ENCODE data around the gene NECAP2.
"Not testable (repeated sequence)": the region's sequence is repeated elsewhere in the genome, so short reads cannot be mapped to it uniquely, and the experiment has no call there.

The NECAP2 gene

DNA sequence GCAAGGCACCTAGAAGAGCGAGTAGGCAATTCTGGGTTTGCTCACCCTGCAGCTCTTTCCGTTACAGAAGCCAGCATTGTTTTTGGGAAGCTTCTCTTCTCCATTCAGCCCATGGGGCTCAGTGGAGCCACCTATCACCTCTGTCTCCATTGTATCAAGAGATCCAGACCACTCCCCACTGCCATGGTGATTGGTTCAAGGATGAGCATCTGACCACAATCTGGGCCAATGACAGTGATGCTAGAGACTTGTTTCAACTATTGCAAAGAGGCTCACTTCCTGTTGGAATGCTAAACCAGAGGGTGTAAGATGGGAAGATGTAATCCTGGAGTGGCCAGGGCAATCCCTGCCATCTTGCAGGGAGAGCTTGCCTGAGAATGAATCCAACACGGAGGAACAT is 9.9 kb upstream of the NECAP2 start:
- DNase-seq = no peak

DNA sequence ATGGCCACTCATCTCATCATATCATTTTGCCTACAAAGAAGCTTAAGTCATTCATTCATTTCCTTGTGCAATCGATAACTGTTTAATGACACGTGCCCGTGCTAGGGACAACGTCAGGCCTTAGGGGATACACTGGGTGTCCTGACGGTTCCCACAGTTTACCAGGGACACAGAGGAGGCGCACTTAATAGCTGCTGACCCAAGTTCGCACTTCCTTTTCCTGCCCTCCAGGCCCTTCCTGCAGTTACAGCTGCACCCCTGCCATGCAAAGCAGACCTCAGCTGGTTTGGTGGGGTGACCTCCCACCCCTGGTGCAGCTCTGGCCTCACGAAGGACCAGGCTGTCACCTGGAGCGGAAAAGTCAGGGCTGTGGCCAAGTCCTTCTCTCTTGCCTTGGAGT is 7.5 kb upstream of the NECAP2 start:
- DNase-seq = no peak

DNA sequence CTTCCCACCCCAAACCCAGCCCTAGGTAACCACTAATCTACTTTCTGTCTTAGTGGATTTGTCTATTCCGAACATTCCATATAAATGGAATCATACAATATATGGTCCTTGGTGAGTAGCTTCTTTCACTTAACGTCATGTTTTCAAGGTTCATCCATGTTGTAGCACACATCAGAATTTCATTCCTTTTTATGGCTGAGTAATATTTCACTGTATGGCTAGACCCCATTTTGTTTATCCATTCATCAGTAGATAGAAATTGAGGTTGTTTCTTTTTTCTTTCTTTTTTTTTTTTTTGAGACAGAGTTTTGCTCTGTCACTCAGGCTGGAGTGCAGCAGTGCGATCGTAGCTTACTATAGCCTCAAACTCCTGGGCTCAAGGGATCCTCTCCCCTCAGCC is 6.5 kb upstream of the NECAP2 start:
- DNase-seq = no peak

DNA sequence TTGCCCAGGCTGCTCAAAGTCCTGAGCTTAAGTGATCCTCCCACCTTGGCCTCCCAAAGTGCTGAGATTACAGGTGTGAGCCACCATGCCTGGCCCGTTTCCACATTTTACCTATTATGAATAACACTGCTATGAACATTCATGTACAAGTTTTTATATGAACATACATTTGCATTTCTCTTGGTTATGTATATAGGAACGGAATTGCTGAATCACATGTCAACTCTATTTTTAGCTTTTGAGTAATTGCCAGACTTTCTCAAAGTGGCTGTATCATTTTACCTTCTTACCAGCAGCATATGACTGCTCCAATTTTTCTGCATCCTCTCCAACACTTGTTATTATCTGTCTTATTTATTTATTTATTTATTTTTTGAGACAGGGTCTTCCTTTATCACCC is 6.0 kb upstream of the NECAP2 start:
- DNase-seq = no peak

DNA sequence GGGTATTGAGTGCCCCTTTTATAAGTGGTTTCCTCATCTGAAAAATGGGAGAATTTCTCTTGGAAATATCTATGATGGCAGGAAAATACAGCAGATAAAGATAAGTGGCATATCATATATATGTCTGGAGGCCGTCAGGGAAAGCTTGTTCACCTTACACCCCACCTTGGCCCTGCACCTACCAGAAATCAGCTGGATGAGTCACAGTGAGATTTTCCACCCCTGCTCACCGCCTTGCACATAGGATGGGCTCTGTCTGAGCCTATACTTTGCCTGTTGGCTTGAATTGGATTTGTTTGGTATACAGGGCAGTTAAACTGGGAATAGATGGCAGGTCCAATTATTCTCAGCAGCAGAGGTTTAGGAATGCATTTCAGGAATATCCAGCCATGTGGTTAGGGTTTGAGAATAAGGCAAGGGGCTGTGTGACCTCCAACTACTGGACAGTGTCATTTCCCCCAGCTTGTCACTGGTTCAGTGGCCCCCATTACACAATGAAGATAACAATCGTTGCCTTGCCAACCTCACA is 3.5 kb upstream of the NECAP2 start, which contains the start of gene SPATA21:
SPATA21 (minus strand) TSS at position 479 of the 529 bp plus-strand sequence. CDS start 6,053 bp downstream, outside the sequence.
- DNase-seq = no peak

DNA sequence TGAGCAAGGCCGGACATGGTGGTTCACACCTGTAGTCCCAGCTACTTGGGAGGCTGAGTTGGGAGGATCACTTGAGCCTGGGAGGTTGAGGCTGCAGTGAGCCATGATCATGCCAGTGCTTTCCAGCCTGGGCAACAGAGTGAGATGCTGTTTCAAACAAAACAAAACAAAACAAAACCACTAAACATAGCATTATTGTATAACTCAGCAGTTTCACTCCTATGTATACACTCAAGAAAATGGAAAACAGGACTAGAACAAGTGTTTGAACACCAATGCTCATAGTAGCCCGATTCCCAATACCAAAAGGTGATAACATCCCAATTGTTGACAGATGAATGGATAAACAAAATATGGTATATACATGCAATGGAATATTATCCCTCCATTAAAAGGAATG is 2.0 kb upstream of the NECAP2 start:
- no peak for DNase-seq

DNA sequence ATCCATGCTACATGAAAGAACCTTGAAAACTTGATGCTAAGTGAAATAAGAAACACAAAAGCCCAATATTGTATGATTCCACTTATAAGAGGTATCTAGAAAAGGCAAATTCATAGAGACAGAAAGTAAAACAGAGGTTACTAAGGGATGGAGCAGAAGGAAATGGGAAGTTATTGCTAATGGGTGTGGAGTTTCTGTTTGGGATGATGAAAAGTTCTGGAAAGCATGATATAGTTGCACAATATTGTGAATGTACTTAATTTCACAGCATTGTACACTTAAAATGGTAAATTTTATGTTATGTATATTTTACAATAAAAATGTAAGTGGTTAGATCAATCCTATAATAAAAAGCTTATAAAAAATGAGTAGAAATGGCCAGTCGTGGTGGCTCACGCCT is 1.6 kb upstream of the NECAP2 start:
- no peak for DNase-seq

DNA sequence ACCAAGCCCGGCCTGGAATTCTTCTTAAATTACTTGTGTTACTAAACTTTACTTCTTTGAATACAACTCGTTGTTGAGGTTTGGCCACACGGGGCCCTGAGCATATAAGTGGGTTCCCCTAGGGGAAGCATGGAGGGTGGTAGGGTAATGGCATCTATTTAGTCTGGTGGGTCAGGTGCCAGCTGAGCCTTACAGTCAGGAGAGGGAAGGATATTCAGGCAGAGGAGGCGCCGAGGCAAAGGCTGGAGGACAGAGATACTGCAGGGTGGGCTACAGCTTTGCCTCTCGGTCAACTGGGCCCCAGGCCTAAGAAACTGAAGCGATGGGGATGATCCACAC is 424 bp upstream of the NECAP2 start:
- DNase-seq = no peak

DNA sequence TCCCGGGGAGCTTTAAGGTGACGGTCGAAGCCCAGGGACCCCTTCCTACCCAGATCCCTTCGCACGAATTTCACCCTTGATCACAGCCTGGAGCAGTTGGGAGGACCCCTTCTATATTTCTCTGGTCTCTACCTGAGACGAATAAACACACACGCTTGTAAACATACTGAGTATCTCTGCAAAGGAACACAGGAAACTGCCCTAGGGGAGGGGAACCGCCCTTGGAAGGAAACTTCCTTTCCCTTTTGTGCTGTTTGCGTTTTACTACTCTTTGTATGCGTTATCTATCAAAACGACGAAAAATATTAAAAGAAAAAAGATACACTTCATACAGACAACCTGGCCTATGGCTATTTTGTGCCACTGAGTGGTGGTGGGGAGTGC is 750 bp downstream of the NECAP2 start:
- no peak for DNase-seq

DNA sequence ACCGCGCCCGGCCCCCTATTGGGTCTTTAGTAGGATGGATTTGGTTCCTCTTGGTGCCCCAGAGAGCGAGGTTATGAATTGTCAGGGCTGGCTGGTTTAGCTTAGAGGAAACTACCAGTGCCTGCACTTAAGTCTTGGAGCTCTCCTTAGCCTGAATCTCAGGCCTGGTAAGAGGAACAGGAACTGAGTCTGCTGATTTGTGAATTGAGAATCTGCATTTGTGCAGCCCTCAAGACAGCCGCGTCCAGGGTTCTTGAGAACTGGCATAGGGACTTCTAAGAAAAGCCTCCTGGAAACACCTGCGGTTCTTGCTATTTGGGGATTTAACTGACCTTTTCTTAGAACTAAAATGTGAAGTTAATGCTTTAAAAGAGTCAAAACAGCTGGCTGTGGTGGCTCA is 1.7 kb downstream of the NECAP2 start:
- DNase-seq = no peak

DNA sequence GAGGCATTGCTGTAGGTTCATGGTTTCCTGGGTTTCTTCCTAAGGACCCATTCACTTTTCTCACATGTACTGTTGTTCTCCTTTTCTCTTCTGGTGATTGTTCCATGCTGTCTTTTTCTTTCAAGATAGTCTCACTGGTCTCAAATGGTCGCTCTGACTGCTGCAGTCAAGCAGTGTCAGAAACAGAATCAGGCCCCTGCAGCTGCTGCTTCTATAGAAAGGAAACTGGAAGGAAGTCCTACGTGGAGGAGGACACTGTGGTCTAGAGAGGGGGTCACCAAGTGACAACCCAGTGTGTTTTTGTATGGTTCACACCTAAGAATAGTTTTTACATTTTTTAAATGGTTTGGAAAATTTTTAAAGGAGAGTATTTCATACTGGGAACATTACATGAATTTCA is 2.4 kb downstream of the NECAP2 start:
- no peak for DNase-seq

DNA sequence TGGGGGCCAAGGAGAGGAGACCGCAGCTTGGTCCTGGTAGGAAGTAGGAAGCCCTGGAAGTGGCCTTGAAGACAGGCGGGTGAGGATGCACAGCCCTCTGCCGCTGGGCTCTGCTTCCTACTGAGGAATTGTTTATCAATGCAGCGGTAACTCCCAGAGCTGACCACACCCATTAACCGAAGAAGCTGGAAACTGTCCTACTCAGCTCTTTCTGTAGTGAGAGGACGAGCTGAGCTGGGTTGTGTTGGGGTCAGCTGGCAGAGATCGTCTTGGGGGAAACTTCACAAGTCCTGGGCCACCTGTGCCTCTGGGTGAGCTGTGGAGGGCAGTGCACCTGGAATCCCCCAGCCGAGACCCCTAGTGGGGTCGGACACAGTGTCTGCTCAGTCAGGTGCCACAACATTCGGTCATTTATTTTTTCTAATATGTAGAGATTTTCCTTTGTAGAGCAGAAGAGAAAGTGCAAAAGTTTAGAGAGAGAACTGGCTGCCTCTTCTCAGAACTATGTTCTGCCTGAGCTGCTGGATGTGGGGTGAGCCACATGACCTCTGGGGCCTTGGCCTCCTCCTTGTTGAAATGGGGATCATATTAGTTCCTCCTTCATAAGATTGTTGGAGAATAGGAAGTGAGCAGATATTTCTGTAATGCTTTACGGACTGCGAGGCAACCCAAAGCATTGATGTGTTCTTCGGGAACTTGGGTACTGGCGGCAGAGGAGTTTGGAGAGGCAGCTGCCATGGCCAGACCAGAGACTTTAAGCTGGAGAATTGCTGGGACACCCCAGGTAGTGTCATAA is 3.6 kb downstream of the NECAP2 start:
- no peak for DNase-seq

DNA sequence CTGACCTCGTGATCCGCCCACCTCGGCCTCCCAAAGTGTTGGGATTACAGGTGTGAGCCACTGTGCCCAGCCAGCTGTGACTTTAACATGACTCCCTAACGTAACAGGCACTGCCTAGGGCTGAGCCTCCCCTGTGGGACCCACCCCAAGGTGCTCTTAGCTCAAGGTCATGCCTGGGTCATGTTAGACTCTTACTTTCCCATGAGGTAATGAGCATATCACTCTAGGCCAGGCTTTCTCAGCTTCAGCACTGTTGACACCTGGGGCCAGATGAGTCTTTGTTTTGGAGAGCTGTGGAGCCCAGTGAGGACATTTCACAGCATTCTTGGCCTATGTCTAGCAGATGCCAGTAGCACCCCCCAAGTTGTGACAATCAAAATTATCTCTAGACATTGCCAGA is 4.5 kb downstream of the NECAP2 start:
- DNase-seq = no peak

DNA sequence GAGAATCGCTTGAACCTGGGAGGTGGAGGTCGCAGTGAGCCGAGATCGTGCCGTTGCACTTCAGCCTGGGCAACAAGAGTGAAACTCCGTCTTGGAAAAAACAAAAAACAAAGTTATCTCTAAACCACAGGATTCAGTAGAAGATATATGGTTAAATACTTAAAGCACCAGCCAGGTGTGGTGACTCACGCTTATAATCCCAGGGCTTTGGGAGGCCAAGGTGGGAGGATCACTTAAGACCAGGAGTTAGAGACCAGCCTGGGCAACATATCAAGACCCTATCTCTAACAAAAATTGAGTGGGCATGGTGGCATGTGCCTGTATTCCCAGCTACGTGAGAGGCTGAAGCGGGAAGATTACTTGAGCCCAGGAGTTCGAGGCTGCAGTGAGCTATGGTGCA is 5.6 kb downstream of the NECAP2 start:
- no peak for DNase-seq

DNA sequence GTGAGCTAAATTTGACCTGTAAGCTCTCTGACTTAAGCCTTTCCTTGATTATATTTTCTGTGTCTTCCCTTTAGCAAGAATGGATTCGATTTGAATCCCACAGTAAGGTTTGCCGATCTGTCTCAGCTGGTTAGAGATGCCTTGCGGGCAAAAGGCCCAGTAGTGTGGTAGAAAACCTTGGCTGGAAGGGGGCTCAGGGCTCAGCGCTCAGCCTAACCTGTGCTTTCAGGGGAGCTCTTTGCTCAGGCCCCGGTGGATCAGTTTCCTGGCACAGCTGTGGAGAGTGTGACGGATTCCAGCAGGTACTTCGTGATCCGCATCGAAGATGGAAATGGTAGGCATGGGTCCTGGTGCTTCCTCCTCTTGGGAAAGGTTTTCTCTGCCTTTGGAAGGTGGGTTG is 7.1 kb downstream of the NECAP2 start:
- DNase-seq = no peak

DNA sequence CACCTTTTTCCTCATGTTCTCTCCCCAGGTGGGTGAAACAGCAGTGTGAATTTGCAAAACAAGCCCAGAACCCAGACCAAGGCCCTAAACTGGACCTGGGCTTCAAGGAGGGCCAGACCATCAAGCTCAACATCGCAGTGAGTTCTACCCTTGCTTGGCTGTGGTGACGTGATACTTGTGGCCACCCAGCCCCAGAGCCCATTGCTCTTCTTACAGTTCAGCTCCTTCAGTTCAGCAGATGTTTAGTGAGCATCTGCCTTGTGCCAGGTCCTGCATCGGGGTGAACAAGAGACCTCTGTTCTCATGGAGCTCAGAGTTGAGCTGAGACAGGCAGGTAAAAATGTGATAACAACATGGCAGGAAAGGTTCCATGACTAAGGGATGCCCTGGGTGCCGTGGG is 8.5 kb downstream of the NECAP2 start:
- no peak for DNase-seq

DNA sequence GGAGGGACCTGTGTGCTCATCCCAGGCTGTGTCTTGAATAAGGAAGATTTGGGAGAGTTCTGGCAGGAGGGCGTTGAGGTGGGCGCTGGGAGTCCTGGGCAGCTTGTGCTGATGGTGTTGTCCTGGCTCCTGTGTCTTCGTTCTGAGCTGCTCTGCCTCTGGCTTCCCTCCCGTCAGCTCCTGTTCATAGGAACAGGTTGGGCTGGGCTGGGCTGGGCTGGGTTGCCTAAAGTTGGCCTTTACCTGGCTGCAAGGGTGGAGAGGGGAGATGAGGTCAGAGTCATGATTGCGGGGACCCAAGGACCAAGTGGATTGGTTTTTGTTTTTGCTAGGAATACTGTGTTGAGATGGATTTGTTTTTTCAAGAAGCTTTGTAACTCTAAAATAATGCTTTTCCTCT is 9.1 kb downstream of the NECAP2 start:
- DNase-seq = no peak

DNA sequence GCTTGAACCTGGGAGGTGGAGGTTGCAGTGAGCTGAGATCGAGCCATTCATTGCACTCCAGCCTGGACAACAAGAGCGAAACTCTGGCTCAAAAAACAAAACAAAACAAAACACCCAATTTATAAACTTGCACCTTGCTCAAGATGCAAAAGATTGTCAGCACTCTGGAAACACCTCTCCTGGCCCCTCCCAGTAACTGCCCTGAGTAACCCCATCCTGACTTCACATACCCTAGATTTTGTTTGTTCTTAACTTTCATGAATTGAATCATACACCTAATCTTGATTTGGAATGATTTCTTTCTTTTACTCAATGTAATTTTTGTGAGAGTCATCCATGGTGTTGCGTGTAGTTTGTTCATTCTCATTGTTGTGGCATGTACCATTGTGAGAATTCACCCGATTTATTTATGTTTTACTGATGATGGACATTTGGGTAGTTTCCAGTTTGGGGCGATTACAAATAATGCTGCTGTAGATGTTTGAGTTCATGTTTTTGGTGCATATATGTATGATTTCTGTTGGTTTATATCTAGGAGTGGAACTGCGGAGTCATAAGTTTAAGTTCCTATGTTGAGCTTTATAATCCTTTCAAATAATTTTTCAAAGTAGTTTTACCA is 10.4 kb downstream of the NECAP2 start:
- DNase-seq = no peak

DNA sequence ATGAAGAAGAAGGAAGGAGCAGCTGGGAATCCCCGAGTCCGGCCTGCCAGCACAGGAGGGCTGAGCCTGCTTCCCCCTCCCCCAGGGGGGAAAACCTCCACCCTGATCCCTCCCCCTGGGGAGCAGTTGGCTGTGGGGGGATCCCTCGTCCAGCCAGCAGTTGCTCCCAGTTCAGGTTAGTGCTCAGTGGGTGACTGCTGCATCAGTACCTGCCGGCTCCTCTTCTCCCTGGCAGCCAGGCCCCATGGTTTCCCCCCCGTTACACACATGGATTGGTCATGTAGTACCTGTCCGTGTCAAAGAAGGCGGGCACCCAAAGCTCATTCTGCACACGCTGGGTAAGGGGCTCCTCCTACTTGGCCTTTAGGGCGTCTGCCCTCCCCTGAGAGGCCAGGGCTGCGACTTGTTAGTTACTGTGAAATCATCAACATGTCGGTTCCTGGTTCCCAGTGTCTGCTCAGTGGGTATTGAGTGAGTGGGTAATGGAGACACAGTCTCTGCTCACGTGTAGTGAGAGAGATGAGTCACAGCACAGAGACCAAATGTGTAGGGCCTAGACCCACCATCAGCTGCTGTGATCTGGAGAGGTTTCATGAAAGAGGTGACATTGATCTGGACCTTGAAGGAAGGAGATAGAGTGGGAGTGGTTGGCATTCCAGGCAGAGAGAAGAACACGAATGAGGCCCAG is 11.5 kb downstream of the NECAP2 start:
- no peak for DNase-seq

DNA sequence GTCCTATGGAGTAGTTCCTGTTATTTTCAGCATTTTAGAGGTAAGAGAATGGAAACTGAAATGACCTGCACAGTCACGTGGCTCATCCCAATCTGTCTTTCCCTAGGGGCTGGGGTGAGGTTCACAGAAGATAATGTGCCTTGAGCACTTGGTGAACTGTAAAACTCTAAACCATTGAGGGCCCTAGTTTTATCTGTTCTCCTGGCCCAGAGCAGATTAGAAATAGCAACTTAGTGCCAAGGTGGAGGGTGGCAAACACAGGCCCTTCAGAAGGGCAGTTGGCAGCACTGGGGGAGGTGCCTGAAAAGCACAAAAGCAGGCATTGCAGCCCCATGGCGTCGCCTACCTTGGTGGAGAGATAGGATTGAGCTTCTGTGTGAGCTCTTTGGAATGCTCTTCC is 14.4 kb downstream of the NECAP2 start:
- not testable (repeated sequence) for DNase-seq

DNA sequence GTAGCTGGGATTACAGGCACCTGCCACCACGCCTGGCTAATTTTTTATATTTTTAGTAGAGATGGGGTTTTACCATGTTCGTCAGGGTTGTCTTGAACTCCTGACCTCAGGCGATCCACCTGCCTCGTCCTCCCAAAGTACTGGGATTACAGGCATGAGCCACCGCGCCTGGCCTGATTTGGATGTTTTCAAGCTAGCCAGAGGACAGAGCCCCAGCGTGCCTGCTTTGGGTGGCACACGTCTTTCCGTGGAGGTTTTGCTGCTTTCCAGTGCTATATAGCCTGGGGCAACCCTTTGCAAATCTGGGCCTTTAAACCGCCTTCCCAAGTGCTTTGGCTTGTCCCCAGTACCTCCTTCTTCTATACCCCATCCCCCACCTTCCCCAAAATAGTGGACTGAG is 15.6 kb downstream of the NECAP2 start:
- not testable (repeated sequence) for DNase-seq

DNA sequence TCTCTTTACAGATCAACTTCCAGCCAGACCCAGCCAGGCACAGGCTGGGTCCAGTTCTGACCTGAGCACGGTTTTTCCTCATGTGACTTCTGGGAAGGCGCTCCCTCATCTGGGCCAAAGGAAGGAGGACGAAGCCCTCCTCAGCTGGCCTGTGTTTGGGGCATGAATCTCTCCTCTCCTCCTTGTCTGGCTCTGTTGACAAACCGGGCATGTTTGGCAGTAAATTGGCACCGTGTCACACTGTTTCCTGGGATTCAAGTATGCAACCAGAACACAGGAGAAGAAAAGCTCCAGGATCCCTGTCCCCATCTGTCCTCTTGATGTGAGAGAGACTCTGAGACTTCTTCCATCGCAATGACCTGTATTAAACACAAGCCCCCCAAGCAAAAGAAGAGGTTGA is 18.3 kb downstream of the NECAP2 start:
- no peak for DNase-seq

DNA sequence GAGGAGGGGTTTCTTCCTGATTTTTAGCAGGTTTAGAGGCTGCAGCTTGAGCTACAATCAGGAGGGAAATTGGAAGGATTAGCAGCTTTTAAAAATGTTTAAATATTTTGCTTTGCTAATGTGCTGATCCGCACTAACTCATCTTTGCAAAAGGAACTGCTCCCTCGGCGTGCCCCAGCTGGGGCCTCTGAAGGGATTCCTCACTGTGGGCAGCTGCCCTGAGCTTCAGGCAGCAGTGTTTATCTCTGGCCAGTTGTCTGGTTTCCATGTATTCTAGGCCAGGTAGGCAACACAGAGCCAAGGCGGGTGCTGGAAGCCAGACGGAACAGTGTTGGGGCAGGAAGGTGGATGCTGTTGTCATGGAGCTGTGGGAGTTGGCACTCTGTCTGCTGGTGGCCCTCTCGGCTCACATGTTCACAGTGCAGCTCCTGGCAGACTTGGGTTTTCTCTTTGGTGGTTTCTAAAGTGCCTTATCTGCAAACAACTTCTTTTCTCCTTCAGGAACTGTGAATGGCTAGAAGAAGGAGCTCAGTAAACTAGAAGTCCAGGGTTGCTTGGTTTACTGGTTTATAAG is 18.9 kb downstream of the NECAP2 start:
- DNase-seq = no peak

DNA sequence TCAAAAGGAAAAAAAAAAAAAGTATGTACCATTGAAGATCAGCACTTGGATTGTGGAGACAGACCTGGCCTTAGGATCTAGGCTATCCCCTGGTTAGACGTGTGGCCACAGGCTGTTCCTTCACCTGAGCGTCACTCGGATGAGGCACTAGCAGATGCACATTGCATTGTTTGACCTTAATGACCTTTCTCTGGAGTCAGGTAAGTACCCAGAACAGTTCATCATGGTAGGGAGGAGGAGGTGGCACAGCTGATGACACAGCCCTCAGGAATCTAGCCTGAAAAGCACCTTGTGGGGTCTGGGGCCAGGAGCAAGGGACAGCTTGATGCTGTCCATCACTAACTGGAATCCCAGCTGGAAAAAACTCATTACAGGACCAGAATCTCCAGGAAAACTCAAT is 21.2 kb downstream of the NECAP2 start:
- DNase-seq = no peak

Data from T1000 (cell line).